A673 (cell line): ENCODE data around the gene TXLNA.

ENCODE experiments used
- EZH2 ChIP-seq: fragments of 200-600 bp; sonication (generic); IDR thresholded peaks from 2 replicates; pipeline ENCODE4 v1.6.1; 2017; ENCODE audit warnings: borderline replicate concordance, low read depth, mild to moderate bottlenecking, mixed read lengths, antibody characterized with exemption, low read length; ENCODE audit not compliant: poor library complexity, severe bottlenecking
- TF ChIP-seq, protein P1 (sequence below): fragments of 300-800, 200-600 bp; sonication (generic); conservative IDR thresholded peaks from 2 replicates; pipeline ENCODE4 v1.5.1; 2017; ENCODE audit warnings: low read depth, mild to moderate bottlenecking, antibody characterized with exemption, low read length, moderate library complexity, mixed read lengths

DNA sequence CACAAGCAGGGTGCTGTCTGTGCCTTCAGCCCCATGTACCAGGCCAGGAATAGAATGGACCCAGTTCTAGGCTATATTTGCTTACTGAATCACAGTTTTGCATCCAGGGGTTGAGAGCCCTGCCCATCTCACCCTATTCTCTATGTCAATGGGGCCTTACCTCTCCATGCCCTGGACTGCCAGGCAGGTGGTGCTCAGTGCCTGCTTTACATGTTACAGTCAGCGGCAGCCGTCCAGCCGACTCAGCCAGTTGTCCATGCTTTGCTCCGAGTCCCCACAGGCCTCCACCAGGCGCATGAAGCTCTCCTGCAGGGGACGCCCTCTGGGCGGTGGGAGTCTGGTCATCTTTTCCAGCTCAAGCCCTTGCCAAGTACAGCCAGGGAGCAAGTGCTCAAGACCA lies 55.3 kb downstream of the TXLNA start:
- TF ChIP-seq, protein P1, sequence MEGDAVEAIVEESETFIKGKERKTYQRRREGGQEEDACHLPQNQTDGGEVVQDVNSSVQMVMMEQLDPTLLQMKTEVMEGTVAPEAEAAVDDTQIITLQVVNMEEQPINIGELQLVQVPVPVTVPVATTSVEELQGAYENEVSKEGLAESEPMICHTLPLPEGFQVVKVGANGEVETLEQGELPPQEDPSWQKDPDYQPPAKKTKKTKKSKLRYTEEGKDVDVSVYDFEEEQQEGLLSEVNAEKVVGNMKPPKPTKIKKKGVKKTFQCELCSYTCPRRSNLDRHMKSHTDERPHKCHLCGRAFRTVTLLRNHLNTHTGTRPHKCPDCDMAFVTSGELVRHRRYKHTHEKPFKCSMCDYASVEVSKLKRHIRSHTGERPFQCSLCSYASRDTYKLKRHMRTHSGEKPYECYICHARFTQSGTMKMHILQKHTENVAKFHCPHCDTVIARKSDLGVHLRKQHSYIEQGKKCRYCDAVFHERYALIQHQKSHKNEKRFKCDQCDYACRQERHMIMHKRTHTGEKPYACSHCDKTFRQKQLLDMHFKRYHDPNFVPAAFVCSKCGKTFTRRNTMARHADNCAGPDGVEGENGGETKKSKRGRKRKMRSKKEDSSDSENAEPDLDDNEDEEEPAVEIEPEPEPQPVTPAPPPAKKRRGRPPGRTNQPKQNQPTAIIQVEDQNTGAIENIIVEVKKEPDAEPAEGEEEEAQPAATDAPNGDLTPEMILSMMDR = no peak
- no peak for TF ChIP-seq EZH2
